AG10803 (cell line): ENCODE measurements around the gene ASCC3.

Experiments
- DNase-seq: peaks from one replicate; pipeline ENCODE4 v3.0.0; 2010; ENCODE audit warnings: low read depth
- H3K4me3 ChIP-seq: 2 replicates; pipeline ENCODE4 v1.5.1; 2011; ENCODE audit warnings: mild to moderate bottlenecking, low read length, control low read depth
- CTCF ChIP-seq: conservative IDR thresholded peaks from 2 replicates; pipeline ENCODE4 v1.5.1; 2011; ENCODE audit warnings: mild to moderate bottlenecking, low read length, control low read depth, inconsistent platforms

ASCC3 gene

GRCh38 chr6:100475554-100476320 lies 405.4 kb downstream of the ASCC3 start:
- no peak for DNase-seq
- no peak for TF ChIP-seq CTCF
- H3K4me3 ChIP-seq: no peak overlapping the region

GRCh38 chr6:100473182-100473581 lies 407.9 kb downstream of the ASCC3 start:
- no peak for TF ChIP-seq CTCF
- no peak overlapping the region for H3K4me3 ChIP-seq
- DNase-seq: no peak

- 0 out of 2 replicates have a peak, but pooled peaks have one; percentile 20 for TF ChIP-seq CTCF
- peak; percentile 47 for DNase-seq
- H3K4me3 ChIP-seq: no peak overlapping the region
Measured at GRCh38 chr6:100472674-100473073, 408.5 kb downstream of the ASCC3 start.

GRCh38 chr6:100470422-100471120 lies 410.6 kb downstream of the ASCC3 start:
- H3K4me3 ChIP-seq: no peak overlapping the region
- no peak for DNase-seq
- no peak for TF ChIP-seq CTCF

GRCh38 chr6:100469101-100469859 lies 411.8 kb downstream of the ASCC3 start:
- no peak for TF ChIP-seq CTCF
- H3K4me3 ChIP-seq: no peak overlapping the region

GRCh38 chr6:100468016-100468622 lies 413.0 kb downstream of the ASCC3 start:
- no peak for TF ChIP-seq CTCF
- no peak for DNase-seq
- H3K4me3 ChIP-seq: no peak overlapping the region

More at GRCh38 chr6:100469101-100469859, 411.8 kb downstream of the ASCC3 start:
- no peak for DNase-seq
